Central memory CD8-positive, alpha-beta T cell (primary cell): ENCODE data around the gene RBP5.

Source experiments
- ATAC-seq: fragments of 150-1000 bp; cut with Tn5 transposase; replicated peaks from 2 replicates; pipeline ENCODE4 v1.10.0; 2022; ENCODE audit warnings: mild to moderate bottlenecking, moderate FRiP score, moderate number of reproducible peaks; ENCODE audit not compliant: poor library complexity, severe bottlenecking; ENCODE audit errors: extremely low read depth
- DNase-seq, 2 donors: peaks; one replicate each; pipeline ENCODE4 v3.0.0; 2021; ENCODE audit warnings: low spot score in 2 of 2
- H3K27ac Mint-ChIP-seq: one replicate; pipeline ENCODE4 v1.8.0; 2022; ENCODE audit warnings: low read depth, mild to moderate bottlenecking, moderate library complexity, mixed read lengths
- H3K27me3 Mint-ChIP-seq: one replicate; pipeline ENCODE4 v1.8.0; 2022; ENCODE audit warnings: mixed read lengths
- H3K36me3 Mint-ChIP-seq: one replicate; pipeline ENCODE4 v1.8.0; 2022; ENCODE audit warnings: mild to moderate bottlenecking, moderate library complexity, mixed read lengths; ENCODE audit not compliant: insufficient read depth
- H3K4me1 Mint-ChIP-seq: one replicate; pipeline ENCODE4 v1.8.0; 2022; ENCODE audit warnings: mixed read lengths
- H3K4me3 Mint-ChIP-seq: one replicate; pipeline ENCODE4 v1.8.0; 2022; ENCODE audit warnings: mild to moderate bottlenecking, moderate library complexity, mixed read lengths
- H3K9me3 Mint-ChIP-seq: one replicate; pipeline ENCODE4 v1.8.0; 2022; ENCODE audit warnings: mixed read lengths

The RBP5 gene

GRCh38 chr12:7128681-7129286 is at the start of gene RBP5:
Gene RBP5, minus strand, starts transcription at chr12:7128889. Its CDS starts 114 bp downstream, at chr12:7128775.
- H3K9me3 Mint-ChIP-seq = no peaks in the 10 kb centered on the region
- ATAC-seq (no peak), DNase-seq (no peak)
- no peaks in the 10 kb centered on the region for H3K27me3 Mint-ChIP-seq
- peak within 1 kb of the TSS; percentile 96 for H3K27ac Mint-ChIP-seq
- peak within 1 kb of the TSS; percentile 99 for H3K4me3 Mint-ChIP-seq
- peaks cover 35% of the 10 kb centered on the region for H3K4me1 Mint-ChIP-seq
- peaks cover 10% of the 10 kb centered on the region for H3K36me3 Mint-ChIP-seq

GRCh38 chr12:7178481-7178880 is 49.8 kb upstream of the RBP5 start:
- DNase-seq (no peak), ATAC-seq (no peak)
- Mint-ChIP-seq H3K9me3 (no peaks in the 10 kb centered on the region), H3K4me1 (no peaks in the 10 kb centered on the region), H3K4me3 (no peak overlapping the region), H3K27me3 (peaks cover 72% of the 10 kb centered on the region), H3K27ac (no peak overlapping the region), H3K36me3 (no peaks in the 10 kb centered on the region)

DNA sequence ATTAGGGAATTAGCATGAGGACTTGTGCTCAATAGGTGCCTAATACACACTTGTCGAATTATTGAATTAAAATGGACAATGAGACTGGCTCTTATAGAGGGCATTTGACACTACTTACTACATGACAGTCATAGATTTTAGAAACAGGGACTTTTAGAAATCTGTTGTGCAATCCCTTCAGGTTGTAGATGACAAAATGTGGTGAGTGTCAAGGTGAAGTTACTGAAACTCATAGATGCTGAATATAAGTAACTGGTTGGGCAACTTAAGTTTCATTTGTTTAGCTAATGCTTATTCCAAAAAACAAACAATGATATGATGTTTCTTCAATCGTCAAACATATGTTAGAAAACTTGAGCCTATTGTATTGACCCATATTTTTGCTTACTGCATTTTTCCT is 47.9 kb upstream of the RBP5 start:
- Mint-ChIP-seq H3K4me3 (no peak overlapping the region), H3K27me3 (peaks cover 63% of the 10 kb centered on the region), H3K36me3 (no peaks in the 10 kb centered on the region), H3K27ac (no peak overlapping the region), H3K4me1 (no peaks in the 10 kb centered on the region), H3K9me3 (no peaks in the 10 kb centered on the region)
- no peak for ATAC-seq
- no peak for DNase-seq

- peaks cover 57% of the 10 kb centered on the region for H3K27me3 Mint-ChIP-seq
- no peak overlapping the region for H3K4me3 Mint-ChIP-seq
- no peak overlapping the region for H3K27ac Mint-ChIP-seq
- H3K36me3 Mint-ChIP-seq = no peaks in the 10 kb centered on the region
- ATAC-seq (no peak), DNase-seq (no peak)
- no peaks in the 10 kb centered on the region for H3K9me3 Mint-ChIP-seq
- no peaks in the 10 kb centered on the region for H3K4me1 Mint-ChIP-seq
These were observed 46.8 kb upstream of the RBP5 start for GRCh38 chr12:7175493-7175892.

DNA sequence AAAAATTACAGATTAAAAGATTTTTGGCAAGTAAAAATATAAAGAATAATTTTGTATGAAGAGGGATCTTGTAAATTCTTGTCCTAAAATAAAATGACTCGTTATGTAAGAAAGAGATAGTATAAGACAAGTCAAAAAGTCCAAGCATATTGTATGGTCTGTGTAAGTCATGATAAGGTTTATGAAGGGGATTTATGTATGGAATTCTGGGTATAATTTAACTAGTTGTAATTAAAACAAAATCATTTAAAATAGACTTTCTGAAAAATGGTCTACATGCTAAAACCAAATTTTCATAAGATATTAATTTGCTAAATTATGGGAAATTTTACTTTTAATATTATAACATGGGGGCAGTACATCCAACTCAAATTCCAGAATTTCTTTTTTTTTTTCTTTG is 43.2 kb upstream of the RBP5 start:
- DNase-seq = no peak
- H3K36me3 Mint-ChIP-seq = no peaks in the 10 kb centered on the region
- peaks cover 41% of the 10 kb centered on the region for H3K27me3 Mint-ChIP-seq
- no peak for ATAC-seq
- H3K27ac Mint-ChIP-seq = no peak overlapping the region
- no peak overlapping the region for H3K4me3 Mint-ChIP-seq
- no peaks in the 10 kb centered on the region for H3K9me3 Mint-ChIP-seq
- H3K4me1 Mint-ChIP-seq = no peaks in the 10 kb centered on the region

- no peak for ATAC-seq
- DNase-seq = no peak
- Mint-ChIP-seq H3K9me3 (no peaks in the 10 kb centered on the region), H3K4me1 (no peaks in the 10 kb centered on the region), H3K4me3 (no peak overlapping the region), H3K27ac (no peak overlapping the region), H3K36me3 (no peaks in the 10 kb centered on the region), H3K27me3 (peaks cover 32% of the 10 kb centered on the region)
These were observed 41.3 kb upstream of the RBP5 start for GRCh38 chr12:7169951-7170350.

- ATAC-seq (peak; percentile 46), DNase-seq (no peak)
- Mint-ChIP-seq H3K4me1 (peaks cover 5% of the 10 kb centered on the region), H3K9me3 (no peaks in the 10 kb centered on the region), H3K27me3 (peaks cover 38% of the 10 kb centered on the region), H3K36me3 (peaks cover 6% of the 10 kb centered on the region), H3K4me3 (no peak overlapping the region), H3K27ac (no peak overlapping the region)
These were observed 34.0 kb upstream of the RBP5 start for GRCh38 chr12:7162691-7163114.

- DNase-seq = no peak
- Mint-ChIP-seq H3K27me3 (peaks cover 38% of the 10 kb centered on the region), H3K9me3 (no peaks in the 10 kb centered on the region), H3K4me1 (peaks cover 5% of the 10 kb centered on the region), H3K27ac (no peak overlapping the region), H3K4me3 (no peak overlapping the region), H3K36me3 (peaks cover 8% of the 10 kb centered on the region)
- no peak for ATAC-seq
These were observed 33.1 kb upstream of the RBP5 start for GRCh38 chr12:7161811-7162210.

- DNase-seq (no peak), ATAC-seq (no peak)
- no peak overlapping the region for H3K4me3 Mint-ChIP-seq
- peaks cover 5% of the 10 kb centered on the region for H3K4me1 Mint-ChIP-seq
- no peak overlapping the region for H3K27ac Mint-ChIP-seq
- H3K9me3 Mint-ChIP-seq = no peaks in the 10 kb centered on the region
- H3K36me3 Mint-ChIP-seq = peaks cover 10% of the 10 kb centered on the region
- peaks cover 38% of the 10 kb centered on the region for H3K27me3 Mint-ChIP-seq
These were observed 32.6 kb upstream of the RBP5 start for GRCh38 chr12:7161327-7161726.

GRCh38 chr12:7160183-7160582 is 31.5 kb upstream of the RBP5 start:
- no peaks in the 10 kb centered on the region for H3K9me3 Mint-ChIP-seq
- no peak overlapping the region for H3K4me3 Mint-ChIP-seq
- H3K27ac Mint-ChIP-seq = no peak overlapping the region
- H3K27me3 Mint-ChIP-seq = peaks cover 30% of the 10 kb centered on the region
- no peak for DNase-seq
- no peak for ATAC-seq
- peaks cover 14% of the 10 kb centered on the region for H3K36me3 Mint-ChIP-seq
- peaks cover 5% of the 10 kb centered on the region for H3K4me1 Mint-ChIP-seq

GRCh38 chr12:7158781-7159609 is 30.3 kb upstream of the RBP5 start:
- ATAC-seq (no peak), DNase-seq (no peak)
- peaks cover 5% of the 10 kb centered on the region for H3K4me1 Mint-ChIP-seq
- no peaks in the 10 kb centered on the region for H3K9me3 Mint-ChIP-seq
- H3K27ac Mint-ChIP-seq = no peak overlapping the region
- peaks cover 22% of the 10 kb centered on the region for H3K27me3 Mint-ChIP-seq
- no peak overlapping the region for H3K4me3 Mint-ChIP-seq
- H3K36me3 Mint-ChIP-seq = peaks cover 15% of the 10 kb centered on the region

DNA sequence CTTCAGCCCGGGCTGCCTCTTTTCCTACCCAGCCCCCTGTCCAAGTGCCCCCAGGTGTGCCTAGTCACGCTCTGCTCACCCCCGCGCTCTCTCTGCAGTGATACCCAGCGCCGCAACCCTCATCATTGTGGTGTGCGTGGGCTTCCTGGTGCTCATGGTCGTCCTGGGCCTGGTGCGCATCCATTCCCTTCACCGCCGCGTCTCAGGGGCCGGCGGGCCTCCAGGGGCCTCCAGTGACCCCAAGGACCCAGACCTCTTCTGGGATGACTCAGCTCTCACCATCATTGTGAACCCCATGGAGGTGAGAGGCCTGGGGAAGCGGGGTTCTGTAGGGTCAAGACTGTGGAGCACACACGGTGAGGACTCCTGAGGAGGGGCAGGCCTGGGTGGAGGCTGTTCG is 28.7 kb upstream of the RBP5 start:
- DNase-seq (no peak), ATAC-seq (no peak)
- Mint-ChIP-seq H3K27me3 (peaks cover 7% of the 10 kb centered on the region), H3K36me3 (peaks cover 15% of the 10 kb centered on the region), H3K4me3 (no peak overlapping the region), H3K4me1 (peaks cover under 1% of the 10 kb centered on the region), H3K9me3 (no peaks in the 10 kb centered on the region), H3K27ac (no peak overlapping the region)
